Endothelial cell of umbilical vein (primary cell): ENCODE measurements around the gene DAPK2.

Source experiments
- EZH2 ChIP-seq: IDR thresholded peaks from 2 replicates; pipeline ENCODE4 v1.6.1; 2012; ENCODE audit warnings: borderline replicate concordance, low read depth, mild to moderate bottlenecking, moderate library complexity, low read length, inconsistent platforms; ENCODE audit not compliant: severe bottlenecking
- FOS ChIP-seq: IDR thresholded peaks from 2 replicates; pipeline ENCODE4 v1.6.1; 2011; ENCODE audit warnings: mild to moderate bottlenecking, low read length, moderate library complexity, borderline replicate concordance; ENCODE audit not compliant: insufficient read depth
- GATA2 ChIP-seq: IDR thresholded peaks from 2 replicates; pipeline ENCODE4 v1.7.0; 2011; ENCODE audit warnings: low read depth, mild to moderate bottlenecking, moderate library complexity, mixed read lengths, low read length; ENCODE audit not compliant: insufficient read length, insufficient read depth
- JUN ChIP-seq: IDR thresholded peaks from 2 replicates; pipeline ENCODE4 v1.6.1; 2011; ENCODE audit warnings: borderline replicate concordance, low read depth; ENCODE audit not compliant: insufficient read length, insufficient read depth
- MYC ChIP-seq: IDR thresholded peaks from one replicate; pipeline ENCODE4 v1.6.1; 2011; ENCODE audit warnings: mild to moderate bottlenecking, low read depth, low read length
- POLR2A ChIP-seq: IDR thresholded peaks from 2 replicates; pipeline ENCODE4 v1.6.1; 2012; ENCODE audit warnings: low read depth, mild to moderate bottlenecking, control low read depth, low read length
- POLR2AphosphoS5 ChIP-seq: IDR thresholded peaks from 2 replicates; pipeline ENCODE4 v1.6.1; 2012; ENCODE audit warnings: low read depth, mild to moderate bottlenecking, control low read depth, low read length, moderate library complexity; ENCODE audit not compliant: insufficient read depth
- TF ChIP-seq, protein P1 (sequence below), 2 donors: IDR thresholded peaks; 1 replicate in 1 of 2; 2 replicates in 1 of 2; pipeline ENCODE4 v1.5.1; 2011; ENCODE audit warnings: low read length in 2 of 2, mild to moderate bottlenecking in 2 of 2, moderate library complexity in 2 of 2, control low read depth in 1 of 2, inconsistent platforms in 1 of 2, low read depth in 1 of 2; ENCODE audit not compliant: insufficient read depth in 1 of 2; ENCODE audit errors: extremely low read depth in 1 of 2
- TF ChIP-seq, protein P2 (sequence below): IDR thresholded peaks from 2 replicates; pipeline ENCODE4 v1.6.1; 2011; ENCODE audit not compliant: insufficient read depth, insufficient read length

DNA sequence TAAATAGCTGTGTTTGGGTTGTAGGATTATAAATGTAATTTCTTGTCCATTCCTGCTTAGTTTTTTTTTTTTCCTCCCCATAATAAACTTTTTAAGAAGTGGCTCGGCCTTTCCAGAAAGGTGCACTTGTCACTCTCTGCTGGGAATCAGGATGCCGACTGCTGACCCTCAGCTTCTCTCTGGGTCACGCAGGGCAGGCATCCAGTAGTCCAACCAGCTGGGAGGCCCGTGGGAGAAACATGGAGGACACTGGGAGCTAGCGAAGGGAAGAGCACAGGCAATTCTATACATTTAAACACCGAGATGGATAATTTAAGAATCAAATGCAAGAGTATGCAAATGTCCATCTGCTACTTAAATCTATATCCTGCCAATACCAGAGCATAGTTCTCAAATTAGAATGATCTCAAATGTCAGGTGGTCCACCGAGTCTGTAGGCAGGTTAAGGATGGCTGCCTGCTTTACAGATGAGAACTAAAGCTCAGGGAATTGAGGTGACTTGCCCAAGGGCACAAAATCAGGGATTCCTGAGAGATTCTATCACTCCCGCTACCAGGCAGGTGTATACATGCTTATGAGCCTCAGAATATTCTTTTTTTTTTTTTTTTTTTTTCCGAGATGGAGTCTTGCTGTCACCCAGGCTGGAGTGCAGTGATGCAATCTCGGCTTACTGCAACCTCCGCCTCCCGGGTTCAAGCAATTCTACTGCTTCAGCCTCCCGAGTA lies 64.5 kb downstream of the DAPK2 start:
- TF ChIP-seq POLR2AphosphoS5: no peak
- TF ChIP-seq EZH2: no peak
- TF ChIP-seq, protein P1, sequence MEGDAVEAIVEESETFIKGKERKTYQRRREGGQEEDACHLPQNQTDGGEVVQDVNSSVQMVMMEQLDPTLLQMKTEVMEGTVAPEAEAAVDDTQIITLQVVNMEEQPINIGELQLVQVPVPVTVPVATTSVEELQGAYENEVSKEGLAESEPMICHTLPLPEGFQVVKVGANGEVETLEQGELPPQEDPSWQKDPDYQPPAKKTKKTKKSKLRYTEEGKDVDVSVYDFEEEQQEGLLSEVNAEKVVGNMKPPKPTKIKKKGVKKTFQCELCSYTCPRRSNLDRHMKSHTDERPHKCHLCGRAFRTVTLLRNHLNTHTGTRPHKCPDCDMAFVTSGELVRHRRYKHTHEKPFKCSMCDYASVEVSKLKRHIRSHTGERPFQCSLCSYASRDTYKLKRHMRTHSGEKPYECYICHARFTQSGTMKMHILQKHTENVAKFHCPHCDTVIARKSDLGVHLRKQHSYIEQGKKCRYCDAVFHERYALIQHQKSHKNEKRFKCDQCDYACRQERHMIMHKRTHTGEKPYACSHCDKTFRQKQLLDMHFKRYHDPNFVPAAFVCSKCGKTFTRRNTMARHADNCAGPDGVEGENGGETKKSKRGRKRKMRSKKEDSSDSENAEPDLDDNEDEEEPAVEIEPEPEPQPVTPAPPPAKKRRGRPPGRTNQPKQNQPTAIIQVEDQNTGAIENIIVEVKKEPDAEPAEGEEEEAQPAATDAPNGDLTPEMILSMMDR (IDR thresholded peaks at IDR 0.05; ENCODE audit: extremely low read depth in 1 of 2, insufficient read depth in 1 of 2, low read depth in 1 of 2, low read length in 2 of 2): no peak
- no peak for TF ChIP-seq POLR2A
- TF ChIP-seq, protein P2, sequence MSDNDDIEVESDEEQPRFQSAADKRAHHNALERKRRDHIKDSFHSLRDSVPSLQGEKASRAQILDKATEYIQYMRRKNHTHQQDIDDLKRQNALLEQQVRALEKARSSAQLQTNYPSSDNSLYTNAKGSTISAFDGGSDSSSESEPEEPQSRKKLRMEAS: no peak
- no peak for TF ChIP-seq JUN
- no peak for TF ChIP-seq MYC
- no peak for TF ChIP-seq GATA2
- TF ChIP-seq FOS: no peak
